Stimulated activated CD4-positive, alpha-beta T cell treated with anti-CD3 and anti-CD28 coated beads, Interleukin-4, amount 100 ng/mL, for 24 hours (primary cell): ENCODE results near the gene SNORC.
"Not testable (repeated sequence)": the region's sequence is repeated elsewhere in the genome, so short reads cannot be mapped to it uniquely, and the experiment has no call there.

ENCODE experiments used
- DNase-seq: peaks from one replicate; pipeline ENCODE4 v3.0.0-alpha.2; 2020

The SNORC gene

GRCh38 chr2:232898592-232899543 is 28.8 kb downstream of the SNORC start:
- DNase-seq = no peak

GRCh38 chr2:232900811-232901735 is 31.0 kb downstream of the SNORC start:
- no peak for DNase-seq

- peak; percentile 46 for DNase-seq
Measured at GRCh38 chr2:232901736-232902578, 31.9 kb downstream of the SNORC start.

- DNase-seq = no peak
Measured at GRCh38 chr2:232903989-232904388, 33.9 kb downstream of the SNORC start.

GRCh38 chr2:232906867-232907717 is 37.0 kb downstream of the SNORC start:
- not testable (repeated sequence) for DNase-seq

- DNase-seq = not testable (repeated sequence)
Measured at GRCh38 chr2:232907718-232908085, 37.6 kb downstream of the SNORC start.

GRCh38 chr2:232908695-232909094 is 38.6 kb downstream of the SNORC start:
- DNase-seq = no peak

GRCh38 chr2:232910376-232910775 is 40.3 kb downstream of the SNORC start:
- DNase-seq = no peak

- no peak for DNase-seq
Measured at GRCh38 chr2:232911712-232912277, 41.7 kb downstream of the SNORC start.

- DNase-seq = no peak
Measured at GRCh38 chr2:232913903-232914302, 43.8 kb downstream of the SNORC start.

GRCh38 chr2:232919141-232919540 is 49.1 kb downstream of the SNORC start:
- DNase-seq = no peak

- DNase-seq = no peak
Measured at GRCh38 chr2:232920055-232920454, 50.0 kb downstream of the SNORC start.

GRCh38 chr2:232920760-232921159 is 50.7 kb downstream of the SNORC start:
- DNase-seq = no peak

GRCh38 chr2:232924433-232924832 is 54.4 kb downstream of the SNORC start:
- no peak for DNase-seq

- no peak for DNase-seq
Measured at GRCh38 chr2:232925153-232925820, 55.2 kb downstream of the SNORC start.

GRCh38 chr2:232925821-232926156 is 55.7 kb downstream of the SNORC start:
- DNase-seq = no peak

GRCh38 chr2:232926431-232926939 is 56.4 kb downstream of the SNORC start:
- no peak for DNase-seq

- DNase-seq = no peak
Measured at GRCh38 chr2:232927032-232927792, 57.1 kb downstream of the SNORC start.

GRCh38 chr2:232927793-232928550 is 57.9 kb downstream of the SNORC start:
- no peak for DNase-seq
